GM23338 (cell line): Measurements from ENCODE around the gene PAK4. TPM values are rescaled to one million over a fixed set of nuclear protein-coding genes. Genes with fewer than 3 reads are reported as not detected.
A peak's percentile ranks its signal among the peaks of the same experiment; 100 is the strongest.

ENCODE experiments used
- ATAC-seq: fragments of 200-7000 bp; cut with Tn5 transposase; 3 replicates; pipeline ENCODE4 v1.9.1; 2020
- DNase-seq: peaks from one replicate; pipeline ENCODE4 v3.0.0-alpha.2; 2015; ENCODE audit warnings: low spot score
- H2AFZ ChIP-seq: fragments of 200-600 bp; sonication (generic); 2 replicates; pipeline ENCODE4 v1.8.0; 2016; ENCODE audit warnings: antibody characterized with exemption, mild to moderate bottlenecking, moderate library complexity
- H3F3A ChIP-seq: fragments of 200-600 bp; sonication (generic); replicated peaks from 2 replicates; pipeline ENCODE4 v1.8.0; 2017; ENCODE audit warnings: antibody characterized with exemption, mixed run types, low read depth
- H3K27ac ChIP-seq: fragments of 200-600 bp; sonication (generic); 2 replicates; pipeline ENCODE4 v1.6.1; 2016; ENCODE audit warnings: low read depth
- H3K27me3 ChIP-seq: fragments of 200-600 bp; sonication (generic); 2 replicates; pipeline ENCODE4 v1.8.0; 2016; ENCODE audit warnings: mild to moderate bottlenecking, mixed run types, moderate library complexity; ENCODE audit not compliant: insufficient read depth
- H3K36me3 ChIP-seq: fragments of 200-600 bp; sonication (generic); 2 replicates; pipeline ENCODE4 v1.8.0; 2016; ENCODE audit warnings: mild to moderate bottlenecking; ENCODE audit not compliant: insufficient read depth
- H3K4me1 ChIP-seq: fragments of 200-600 bp; sonication (generic); 2 replicates; pipeline ENCODE4 v1.8.0; 2016; ENCODE audit warnings: mild to moderate bottlenecking, moderate library complexity; ENCODE audit not compliant: insufficient read depth
- H3K4me2 ChIP-seq: fragments of 200-600 bp; sonication (generic); 2 replicates; pipeline ENCODE4 v1.7.1; 2017; ENCODE audit warnings: mixed run types
- H3K4me3 ChIP-seq: fragments of 200-600 bp; sonication (generic); 2 replicates; pipeline ENCODE4 v1.6.1; 2016; ENCODE audit warnings: mixed run types
- H3K79me2 ChIP-seq: fragments of 200-600 bp; sonication (generic); replicated peaks from 2 replicates; pipeline ENCODE4 v1.8.0; 2017; ENCODE audit warnings: mild to moderate bottlenecking; ENCODE audit not compliant: insufficient read depth
- H3K9me2 ChIP-seq: fragments of 200-600 bp; sonication (generic); 2 replicates; pipeline ENCODE4 v1.8.0; 2017; ENCODE audit not compliant: insufficient read depth
- H4K20me1 ChIP-seq: fragments of 200-600 bp; sonication (generic); replicated peaks from 2 replicates; pipeline ENCODE4 v1.8.0; 2017; ENCODE audit warnings: mild to moderate bottlenecking; ENCODE audit not compliant: insufficient read depth
- H3K27ac Mint-ChIP-seq: 2 replicates; pipeline ENCODE4 v1.8.0; 2020; ENCODE audit warnings: inconsistent platforms, mild to moderate bottlenecking, moderate library complexity, mixed read lengths
- H3K27me3 Mint-ChIP-seq: 3 replicates; pipeline ENCODE4 v1.8.0; 2022; ENCODE audit warnings: low read depth, mild to moderate bottlenecking, moderate library complexity, mixed read lengths, inconsistent platforms; ENCODE audit not compliant: insufficient read depth, poor library complexity
- H3K36me3 Mint-ChIP-seq: 3 replicates; pipeline ENCODE4 v1.8.0; 2021; ENCODE audit warnings: low read depth, mild to moderate bottlenecking, inconsistent platforms, moderate library complexity, mixed read lengths
- H3K4me1 Mint-ChIP-seq: 3 replicates; pipeline ENCODE4 v1.8.0; 2020; ENCODE audit warnings: mild to moderate bottlenecking, inconsistent platforms, mixed read lengths
- H3K4me3 Mint-ChIP-seq: 3 replicates; pipeline ENCODE4 v1.8.0; 2021; ENCODE audit warnings: moderate library complexity, mild to moderate bottlenecking, inconsistent platforms, mixed read lengths
- H3K9me3 Mint-ChIP-seq: 3 replicates; pipeline ENCODE4 v1.8.0; 2020; ENCODE audit warnings: moderate library complexity, mild to moderate bottlenecking, inconsistent platforms, mixed read lengths
- CREB1 ChIP-seq: fragments of 250-450 bp; sonication (Bioruptor Pico); IDR thresholded peaks from 2 replicates; pipeline ENCODE4 v1.5.0; 2020; ENCODE audit warnings: low read depth, mild to moderate bottlenecking, moderate library complexity
- ETS1 ChIP-seq: IDR thresholded peaks from 2 replicates; pipeline ENCODE4 v1.6.1; 2016; ENCODE audit warnings: antibody characterized with exemption
- EZH2phosphoT487 ChIP-seq: fragments of 200-600 bp; sonication (generic); IDR thresholded peaks from one replicate; pipeline ENCODE4 v1.8.1; 2018; ENCODE audit warnings: antibody characterized with exemption; ENCODE audit not compliant: unreplicated experiment
- JUNB ChIP-seq: IDR thresholded peaks from one replicate; pipeline ENCODE4 v1.6.1; 2016; ENCODE audit warnings: antibody characterized with exemption; ENCODE audit not compliant: unreplicated experiment
- NANOG ChIP-seq: IDR thresholded peaks from 2 replicates; pipeline ENCODE4 v1.6.1; 2016; ENCODE audit warnings: antibody characterized with exemption, borderline replicate concordance
- POLR2AphosphoS5 ChIP-seq: IDR thresholded peaks from 2 replicates; pipeline ENCODE4 v1.6.1; 2016; ENCODE audit warnings: antibody characterized with exemption, low read depth
- STAT1 ChIP-seq: IDR thresholded peaks from one replicate; pipeline ENCODE4 v1.6.1; 2016; ENCODE audit warnings: antibody characterized with exemption; ENCODE audit not compliant: unreplicated experiment
- ZNF114 ChIP-seq: fragments of 250-450 bp; sonication (Bioruptor Pico); IDR thresholded peaks from 2 replicates; pipeline ENCODE4 v1.5.0; 2020; ENCODE audit warnings: mild to moderate bottlenecking, moderate library complexity
- ZNF331 ChIP-seq: fragments of 250-450 bp; sonication (Bioruptor Pico); IDR thresholded peaks from 2 replicates; pipeline ENCODE4 v1.5.0; 2020; ENCODE audit warnings: low read depth, mild to moderate bottlenecking, moderate library complexity
- ZNF462 ChIP-seq: fragments of 250-450 bp; sonication (Bioruptor Pico); IDR thresholded peaks from 2 replicates; pipeline ENCODE4 v1.5.0; 2020; ENCODE audit warnings: mild to moderate bottlenecking, moderate library complexity
- polyA plus RNA-seq: library from polyadenylated mRNA; unstranded; fragments of >200 nt; fragmentation: Nextera tagmentation; extraction: Ambion mirVana; gene quantifications from 2 replicates; pipeline ENCODE4 v1.2.1, GENCODE V29; 2016
- total RNA-seq: library from RNA; depleted of rRNA; stranded (reverse); fragments of >200 nt; shearing (Covaris generic); gene quantifications from 2 replicates; pipeline ENCODE4 v1.2.3, GENCODE V29; 2014
- TF ChIP-seq, protein P1 (sequence below), 2 experiments: fragments of 200-600 bp in 1 of 2; sonication (generic) in 1 of 2; conservative IDR thresholded peaks; 2 replicates each; pipeline versions ENCODE4 v1.5.1 to v1.6.1; 2016 to 2017; ENCODE audit warnings: antibody characterized with exemption in 2 of 2, low read depth in 2 of 2, mild to moderate bottlenecking in 2 of 2, moderate library complexity in 1 of 2
- TF ChIP-seq, protein P2 (sequence below): IDR thresholded peaks from one replicate; pipeline ENCODE4 v1.6.1; 2018; ENCODE audit warnings: antibody characterized with exemption; ENCODE audit not compliant: unreplicated experiment

The PAK4 gene
- total and polyA plus RNA-seq, 2 experiments from 2014 or later = 28.7 to 35.4 TPM

GRCh38 chr19:39137131-39137530 lies 11.5 kb downstream of the PAK4 start:
- no peak for DNase-seq
- Histone ChIP-seq H3K36me3 (no peaks in the 10 kb centered on the region), H3K79me2 (peaks cover 94% of the 10 kb centered on the region), H3K4me3 (no peak overlapping the region), H3F3A (no peaks in the 10 kb centered on the region; the same call in 1 of the 2 replicates), H3K9me2 (no peaks in the 10 kb centered on the region), H3K27me3 (no peaks in the 10 kb centered on the region), H3K27ac (no peak overlapping the region), H2AFZ (no peak overlapping the region), H3K4me2 (no peak overlapping the region; the same call in 1 of the 2 replicates), H3K4me1 (peaks cover 69% of the 10 kb centered on the region), H4K20me1 (peaks cover 12% of the 10 kb centered on the region; the same call in 1 of the 2 replicates)
- no peak for ATAC-seq
- Mint-ChIP-seq H3K27ac (peak overlapping the region; percentile 3; the same call in 1 of the 2 replicates), H3K4me3 (no peak overlapping the region; the same call in 2 of the 3 replicates), H3K4me1 (peaks cover 92% of the 10 kb centered on the region), H3K27me3 (peaks cover 17% of the 10 kb centered on the region), H3K36me3 (no peaks in the 10 kb centered on the region), H3K9me3 (no peaks in the 10 kb centered on the region)
- TF ChIP-seq ZNF331 = no peak
- TF ChIP-seq STAT1 = no peak
- no peak for TF ChIP-seq EZH2phosphoT487
- no peak for TF ChIP-seq ETS1
- no peak for TF ChIP-seq JUNB
- TF ChIP-seq, protein P1, sequence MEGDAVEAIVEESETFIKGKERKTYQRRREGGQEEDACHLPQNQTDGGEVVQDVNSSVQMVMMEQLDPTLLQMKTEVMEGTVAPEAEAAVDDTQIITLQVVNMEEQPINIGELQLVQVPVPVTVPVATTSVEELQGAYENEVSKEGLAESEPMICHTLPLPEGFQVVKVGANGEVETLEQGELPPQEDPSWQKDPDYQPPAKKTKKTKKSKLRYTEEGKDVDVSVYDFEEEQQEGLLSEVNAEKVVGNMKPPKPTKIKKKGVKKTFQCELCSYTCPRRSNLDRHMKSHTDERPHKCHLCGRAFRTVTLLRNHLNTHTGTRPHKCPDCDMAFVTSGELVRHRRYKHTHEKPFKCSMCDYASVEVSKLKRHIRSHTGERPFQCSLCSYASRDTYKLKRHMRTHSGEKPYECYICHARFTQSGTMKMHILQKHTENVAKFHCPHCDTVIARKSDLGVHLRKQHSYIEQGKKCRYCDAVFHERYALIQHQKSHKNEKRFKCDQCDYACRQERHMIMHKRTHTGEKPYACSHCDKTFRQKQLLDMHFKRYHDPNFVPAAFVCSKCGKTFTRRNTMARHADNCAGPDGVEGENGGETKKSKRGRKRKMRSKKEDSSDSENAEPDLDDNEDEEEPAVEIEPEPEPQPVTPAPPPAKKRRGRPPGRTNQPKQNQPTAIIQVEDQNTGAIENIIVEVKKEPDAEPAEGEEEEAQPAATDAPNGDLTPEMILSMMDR (conservative IDR thresholded peaks at IDR 0.05; ENCODE audit: low read depth in 2 of 2) = no peak
- TF ChIP-seq NANOG = no peak
- no peak for TF ChIP-seq ZNF462 (CRISPR knock-in tag)
- no peak for TF ChIP-seq CREB1 (CRISPR knock-in tag)
- TF ChIP-seq POLR2AphosphoS5 = no peak
- TF ChIP-seq ZNF114 (CRISPR knock-in tag) = no peak
- TF ChIP-seq, protein P2, sequence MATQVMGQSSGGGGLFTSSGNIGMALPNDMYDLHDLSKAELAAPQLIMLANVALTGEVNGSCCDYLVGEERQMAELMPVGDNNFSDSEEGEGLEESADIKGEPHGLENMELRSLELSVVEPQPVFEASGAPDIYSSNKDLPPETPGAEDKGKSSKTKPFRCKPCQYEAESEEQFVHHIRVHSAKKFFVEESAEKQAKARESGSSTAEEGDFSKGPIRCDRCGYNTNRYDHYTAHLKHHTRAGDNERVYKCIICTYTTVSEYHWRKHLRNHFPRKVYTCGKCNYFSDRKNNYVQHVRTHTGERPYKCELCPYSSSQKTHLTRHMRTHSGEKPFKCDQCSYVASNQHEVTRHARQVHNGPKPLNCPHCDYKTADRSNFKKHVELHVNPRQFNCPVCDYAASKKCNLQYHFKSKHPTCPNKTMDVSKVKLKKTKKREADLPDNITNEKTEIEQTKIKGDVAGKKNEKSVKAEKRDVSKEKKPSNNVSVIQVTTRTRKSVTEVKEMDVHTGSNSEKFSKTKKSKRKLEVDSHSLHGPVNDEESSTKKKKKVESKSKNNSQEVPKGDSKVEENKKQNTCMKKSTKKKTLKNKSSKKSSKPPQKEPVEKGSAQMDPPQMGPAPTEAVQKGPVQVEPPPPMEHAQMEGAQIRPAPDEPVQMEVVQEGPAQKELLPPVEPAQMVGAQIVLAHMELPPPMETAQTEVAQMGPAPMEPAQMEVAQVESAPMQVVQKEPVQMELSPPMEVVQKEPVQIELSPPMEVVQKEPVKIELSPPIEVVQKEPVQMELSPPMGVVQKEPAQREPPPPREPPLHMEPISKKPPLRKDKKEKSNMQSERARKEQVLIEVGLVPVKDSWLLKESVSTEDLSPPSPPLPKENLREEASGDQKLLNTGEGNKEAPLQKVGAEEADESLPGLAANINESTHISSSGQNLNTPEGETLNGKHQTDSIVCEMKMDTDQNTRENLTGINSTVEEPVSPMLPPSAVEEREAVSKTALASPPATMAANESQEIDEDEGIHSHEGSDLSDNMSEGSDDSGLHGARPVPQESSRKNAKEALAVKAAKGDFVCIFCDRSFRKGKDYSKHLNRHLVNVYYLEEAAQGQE = no peak
